ENCODE measurements around the gene SSX4B. TPM values are rescaled to one million over a fixed set of nuclear protein-coding genes. Genes with fewer than 3 reads are reported as not detected.

The SSX4B gene, protein sequence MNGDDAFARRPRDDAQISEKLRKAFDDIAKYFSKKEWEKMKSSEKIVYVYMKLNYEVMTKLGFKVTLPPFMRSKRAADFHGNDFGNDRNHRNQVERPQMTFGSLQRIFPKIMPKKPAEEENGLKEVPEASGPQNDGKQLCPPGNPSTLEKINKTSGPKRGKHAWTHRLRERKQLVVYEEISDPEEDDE
- total RNA-seq = not detected in 2 replicates

DNA sequence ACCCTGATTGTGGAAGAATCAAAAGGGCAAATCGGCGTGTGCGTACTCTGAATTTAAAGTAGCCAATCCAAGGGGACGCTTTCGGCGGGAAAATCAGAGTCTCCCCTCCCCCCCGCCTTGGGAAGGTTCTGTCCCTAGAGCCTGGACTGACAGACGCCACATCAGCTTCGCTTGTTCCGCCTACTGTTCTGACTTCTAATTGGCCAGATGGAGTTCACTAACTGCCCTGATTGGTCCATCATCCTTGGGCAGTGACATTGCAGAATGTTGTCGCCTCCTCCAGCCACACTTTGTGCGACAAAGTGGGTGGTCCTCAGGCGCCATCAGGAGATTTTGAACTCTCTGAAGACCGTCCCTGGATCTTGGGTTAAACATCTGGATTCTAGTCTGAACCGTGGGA, at the start of gene SSX4B:
TSS of gene SSX4B (minus strand) at position 101 of the 400 bp plus-strand sequence. CDS start 588 bp downstream, outside the sequence.

DNA sequence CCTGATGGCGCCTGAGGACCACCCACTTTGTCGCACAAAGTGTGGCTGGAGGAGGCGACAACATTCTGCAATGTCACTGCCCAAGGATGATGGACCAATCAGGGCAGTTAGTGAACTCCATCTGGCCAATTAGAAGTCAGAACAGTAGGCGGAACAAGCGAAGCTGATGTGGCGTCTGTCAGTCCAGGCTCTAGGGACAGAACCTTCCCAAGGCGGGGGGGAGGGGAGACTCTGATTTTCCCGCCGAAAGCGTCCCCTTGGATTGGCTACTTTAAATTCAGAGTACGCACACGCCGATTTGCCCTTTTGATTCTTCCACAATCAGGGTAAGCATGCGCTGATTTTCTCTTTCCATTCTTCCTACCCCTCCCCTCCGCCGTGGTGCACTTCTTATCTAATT, 28.5 kb downstream of the SSX4B start, which contains the start of gene SSX4:
TSS of gene SSX4 (plus strand) at position 301 of the 400 bp plus-strand sequence. CDS start 515 bp downstream, outside the sequence.

DNA sequence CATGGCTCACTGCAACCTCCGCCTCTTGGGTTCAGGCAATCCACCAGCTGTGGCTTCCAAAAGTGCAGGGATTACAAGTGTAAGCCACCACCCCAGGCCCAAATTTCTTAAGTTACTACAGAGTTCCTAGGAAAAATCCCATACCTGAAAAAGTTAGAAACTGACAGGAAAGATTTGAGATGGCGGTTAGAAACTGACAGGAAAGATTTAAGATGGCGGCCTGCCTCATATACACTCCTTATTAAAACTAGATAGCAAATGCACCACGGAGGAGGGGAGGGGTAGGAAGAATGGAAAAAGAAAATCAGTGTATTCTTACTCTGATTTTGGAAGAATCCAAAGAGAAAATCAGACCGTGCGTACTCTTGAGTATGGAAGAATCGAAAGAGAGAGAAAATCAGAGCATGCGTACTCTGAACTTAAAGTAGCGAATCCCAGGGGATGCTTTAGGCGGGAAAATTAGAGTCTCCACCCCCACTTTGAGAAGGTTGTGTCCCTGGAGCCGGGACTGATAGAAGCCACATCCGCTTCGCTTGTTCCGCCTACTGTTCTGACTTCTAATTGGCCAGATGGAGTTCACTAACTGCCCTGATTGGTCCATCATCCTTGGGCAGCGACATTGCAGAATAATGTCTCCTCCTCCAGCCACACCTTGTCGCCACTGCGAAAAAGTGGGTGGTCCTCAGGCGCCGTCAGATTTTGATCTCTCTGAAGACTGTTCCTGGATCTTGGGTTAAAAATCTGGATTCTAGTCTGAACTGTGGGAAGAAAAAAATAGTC, 55.3 kb downstream of the SSX4B start, which contains the start of gene SSX3:
TSS of gene SSX3 (minus strand) at position 389 of the 780 bp plus-strand sequence. CDS start 1,454 bp downstream, outside the sequence.

Other genes starting within 250 kb of the SSX4B start
- gene SSX5, start 215.2 kb downstream of the SSX4B start, total RNA-seq = not detected in 2 replicates
- gene SSX1, start 156.6 kb downstream of the SSX4B start, total RNA-seq = not detected in 2 replicates
- not detected in 2 replicates for gene SSX3, start 55.3 kb downstream of the SSX4B start, total RNA-seq
- gene SSX4, start 28.4 kb downstream of the SSX4B start, total RNA-seq = not detected in 2 replicates
- gene SLC38A5, start 58.3 kb upstream of the SSX4B start, total RNA-seq = 63.0 and 69.0 TPM in 2 replicates
- gene FTSJ1, start 64.2 kb upstream of the SSX4B start, total RNA-seq = 42.6 and 53.7 TPM in 2 replicates
- 7.3 and 15.1 TPM in 2 replicates for gene PORCN, start 97.0 kb upstream of the SSX4B start, total RNA-seq
- gene EBP, start 109.8 kb upstream of the SSX4B start, total RNA-seq = 39.9 and 86.6 TPM in 2 replicates
- gene TBC1D25, start 127.8 kb upstream of the SSX4B start, total RNA-seq = 6.2 and 6.7 TPM in 2 replicates
- gene RBM3, start 162.5 kb upstream of the SSX4B start, total RNA-seq = 119 and 458 TPM in 2 replicates
- 158 and 184 TPM in 2 replicates for gene WDR13, start 185.5 kb upstream of the SSX4B start, total RNA-seq

Measured in endothelial cell of coronary artery (primary cell).